Right lobe of liver (tissue), 6 donors: ENCODE data around the gene NDUFB11. TPM values are rescaled to one million over a fixed set of nuclear protein-coding genes. Genes with fewer than 3 reads are reported as not detected.

ENCODE experiments used
- ATAC-seq, 4 donors: fragments of 200-7000 bp; cut with Tn5 transposase; one replicate each; pipeline ENCODE4 v1.9.1; 2020; ENCODE audit warnings: mild to moderate bottlenecking in 4 of 4, moderate library complexity in 4 of 4
- DNase-seq, 3 donors: peaks; one replicate each; pipeline ENCODE4 v3.0.0-alpha.2; 2020
- H3K27ac ChIP-seq, 3 donors: fragments of 200-600 bp; one replicate each; pipeline ENCODE4 v1.8.0; 2022
- H3K27me3 ChIP-seq, 2 donors: fragments of 200-600 bp; one replicate each; pipeline ENCODE4 v1.8.0; 2022
- H3K36me3 ChIP-seq, 4 donors: fragments of 200-600 bp; sonication (generic) in 1 of 4; one replicate each; pipeline versions ENCODE4 v1.5.1 to v1.8.0; 2017 to 2022; ENCODE audit warnings: control low read depth in 1 of 4
- H3K4me1 ChIP-seq, 4 donors: fragments of 200-600 bp; sonication (generic) in 1 of 4; one replicate each; pipeline versions ENCODE4 v1.5.1 to v1.8.0; 2017 to 2022; ENCODE audit warnings: control low read depth in 1 of 4
- H3K4me3 ChIP-seq, 3 donors: fragments of 200-600 bp; one replicate each; pipeline ENCODE4 v1.8.0; 2022
- H3K9me3 ChIP-seq, 4 donors: fragments of 200-600 bp; sonication (generic) in 1 of 4; one replicate each; pipeline versions ENCODE4 v1.5.1 to v1.8.0; 2017 to 2022; ENCODE audit warnings: control low read depth in 1 of 4
- CTCF ChIP-seq, 4 donors: fragments of 200-600 bp in 3 of 4; fragments of 450-650 bp in 1 of 4; IDR thresholded peaks; one replicate each; pipeline versions ENCODE4 v1.5.1 to v1.8.0; 2016 to 2022; ENCODE audit warnings: antibody characterized with exemption in 4 of 4, mild to moderate bottlenecking in 2 of 4
- POLR2A ChIP-seq: fragments of 450-650 bp; IDR thresholded peaks from one replicate; pipeline ENCODE4 v1.6.1; 2017; ENCODE audit warnings: antibody characterized with exemption, mild to moderate bottlenecking
- WGBS: methylation state at CpG from one replicate; pipeline ENCODE4 v1.1.6; 2018; ENCODE audit warnings: low coverage, low lambda C conversion rate; ENCODE audit not compliant: insufficient coverage; ENCODE audit errors: missing lambda C conversion rate; 5-methylcytosine and 5-hydroxymethylcytosine counted together
- intact Hi-C, 2 donors: fragments of 100-400 bp; cut with DNase I; formaldehyde crosslinking; loops; one replicate each; pipeline versions ENCODE4 v1.11.2 to v1.14.1; 2022
- total RNA-seq, 6 experiments: library from RNA; depleted of rRNA in 2 of 6; stranded (reverse); fragments of >200 nt in 2 of 6; fragmentation: NEBNext Ultra II Directional in 3 of 6; extraction: Animal tissue kit (Norgen Biotek cat#: 25700) in 3 of 6; gene quantifications; one replicate each; pipeline versions ENCODE4 v1.1.0 to v1.2.4, GENCODE V29; 2016 to 2023
- donor health status: DM: no; HTN: yes; CAD: no.
- donor health status: DM: no; HTN: no; CAD: no.
- donor health status: DM: no; HTN: no; CAD: no.
- donor health status: DM: no; HTN: yes; CAD: no.
- donor health status: DM: no; HTN: yes; CAD: no.

Gene NDUFB11
- total RNA-seq, 6 experiments from 2014 or later, result 37.8 to 64.0 (median 50.7) TPM

- Histone ChIP-seq H3K27me3 (no peaks in the 10 kb centered on the region), H3K27ac (peak overlapping the region in 1 of 3 donors; percentile 24), H3K36me3 (no peaks in the 10 kb centered on the region), H3K4me1 (peaks cover 0 to 22% (median 3%) of the 10 kb centered on the region in 4 donors), H3K4me3 (no peak overlapping the region), H3K9me3 (no peaks in the 10 kb centered on the region)
- intact Hi-C loops, result no loop called here
- 40% methylated on average over 4 of the region's 4 CpGs for WGBS
- TF ChIP-seq POLR2A (no peak), CTCF (IDR thresholded peaks at IDR 0.05) (no peak)
- no peak for ATAC-seq
- no peak for DNase-seq
Measured at GRCh38 chrX:47160781-47161180, 16.3 kb upstream of the NDUFB11 start.

- WGBS, result 100% methylated on average over 2 of the region's 5 CpGs
- no peaks in the 10 kb centered on the region for H3K36me3 ChIP-seq
- H3K4me3 ChIP-seq, result no peak overlapping the region
Measured at GRCh38 chrX:47158781-47159180, 14.3 kb upstream of the NDUFB11 start.

GRCh38 chrX:47158131-47158530 lies 13.6 kb upstream of the NDUFB11 start:
- ATAC-seq, result no peak
- intact Hi-C loops, result no loop called here
- 89% methylated on average over 13 of the region's 16 CpGs for WGBS
- H3K9me3 ChIP-seq, result no peaks in the 10 kb centered on the region
- no peak overlapping the region for H3K4me3 ChIP-seq
- no peaks in the 10 kb centered on the region for H3K27me3 ChIP-seq
- no peak overlapping the region for H3K27ac ChIP-seq
- DNase-seq, result no peak
- TF ChIP-seq POLR2A, result no peak
- TF ChIP-seq CTCF (IDR thresholded peaks at IDR 0.05), result no peak
- H3K4me1 ChIP-seq, result peaks cover 0 to 12% (median 3%) of the 10 kb centered on the region in 4 donors
- no peaks in the 10 kb centered on the region for H3K36me3 ChIP-seq

More at GRCh38 chrX:47158781-47159180, 14.3 kb upstream of the NDUFB11 start:
- H3K4me1 ChIP-seq, result peaks cover 0 to 12% (median 3%) of the 10 kb centered on the region in 4 donors
- H3K27me3 ChIP-seq, result no peaks in the 10 kb centered on the region
- H3K27ac ChIP-seq, result no peak overlapping the region
- TF ChIP-seq CTCF (IDR thresholded peaks at IDR 0.05) (no peak), POLR2A (no peak)
- no peak for ATAC-seq
- DNase-seq, result no peak
- intact Hi-C loops, result no loop called here
- H3K9me3 ChIP-seq, result no peaks in the 10 kb centered on the region

GRCh38 chrX:47156611-47157520 lies 12.4 kb upstream of the NDUFB11 start:
- DNase-seq (no peak), ATAC-seq (peak in 1 of 4 donors; percentile 20)
- Histone ChIP-seq H3K9me3 (no peaks in the 10 kb centered on the region), H3K27ac (no peak overlapping the region), H3K36me3 (no peaks in the 10 kb centered on the region), H3K27me3 (no peaks in the 10 kb centered on the region), H3K4me1 (peaks cover 0 to 4% (median under 1%) of the 10 kb centered on the region in 4 donors), H3K4me3 (no peak overlapping the region)
- 100% methylated on average over 1 of the region's 26 CpGs for WGBS
- intact Hi-C loops, result no loop called here
- no peak for TF ChIP-seq POLR2A
- TF ChIP-seq CTCF (IDR thresholded peaks at IDR 0.05), result no peak
